ENCODE data around the gene RAB3IL1.
A peak's percentile ranks its signal among the peaks of the same experiment; 100 is the strongest.

RAB3IL1 gene

GRCh38 chr11:61893981-61894380 is 23.4 kb downstream of the RAB3IL1 start:
- no peak for DNase-seq (ENCODE audit: extremely low spot score)
- TF ChIP-seq, protein P1, sequence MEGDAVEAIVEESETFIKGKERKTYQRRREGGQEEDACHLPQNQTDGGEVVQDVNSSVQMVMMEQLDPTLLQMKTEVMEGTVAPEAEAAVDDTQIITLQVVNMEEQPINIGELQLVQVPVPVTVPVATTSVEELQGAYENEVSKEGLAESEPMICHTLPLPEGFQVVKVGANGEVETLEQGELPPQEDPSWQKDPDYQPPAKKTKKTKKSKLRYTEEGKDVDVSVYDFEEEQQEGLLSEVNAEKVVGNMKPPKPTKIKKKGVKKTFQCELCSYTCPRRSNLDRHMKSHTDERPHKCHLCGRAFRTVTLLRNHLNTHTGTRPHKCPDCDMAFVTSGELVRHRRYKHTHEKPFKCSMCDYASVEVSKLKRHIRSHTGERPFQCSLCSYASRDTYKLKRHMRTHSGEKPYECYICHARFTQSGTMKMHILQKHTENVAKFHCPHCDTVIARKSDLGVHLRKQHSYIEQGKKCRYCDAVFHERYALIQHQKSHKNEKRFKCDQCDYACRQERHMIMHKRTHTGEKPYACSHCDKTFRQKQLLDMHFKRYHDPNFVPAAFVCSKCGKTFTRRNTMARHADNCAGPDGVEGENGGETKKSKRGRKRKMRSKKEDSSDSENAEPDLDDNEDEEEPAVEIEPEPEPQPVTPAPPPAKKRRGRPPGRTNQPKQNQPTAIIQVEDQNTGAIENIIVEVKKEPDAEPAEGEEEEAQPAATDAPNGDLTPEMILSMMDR (IDR thresholded peaks at IDR 0.05; ENCODE audit: control extremely low read depth, extremely low read depth, low read depth, missing control alignments), result no peak
- ChIA-PET POLR2A (no interaction called here), CTCF (interaction anchor here (0.6 to 8.3 kb wide), 3 partner anchors 22 to 233 kb away, joined by 3 to 92 read pairs (median 11); no protein-coding TSS in a partner anchor)

DNA sequence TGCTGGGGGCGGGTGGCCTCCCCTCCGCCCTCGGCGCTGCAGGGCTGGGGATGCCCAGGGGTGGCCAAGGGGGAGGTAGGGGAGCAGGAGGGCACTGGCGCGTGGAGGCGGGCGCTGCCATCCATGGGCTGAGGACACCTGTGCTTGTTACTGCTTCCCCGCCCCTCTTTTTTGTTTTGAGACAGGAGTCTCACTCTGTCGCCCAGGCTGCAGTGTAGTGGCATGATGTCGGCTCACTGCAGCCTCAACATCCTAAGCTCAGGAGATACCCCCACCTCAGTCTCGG is 25.3 kb downstream of the RAB3IL1 start:
- CTCF ChIA-PET, result interaction anchor here (0.8 to 2.5 kb wide), 8 partner anchors 18 to 220 kb away, joined by 3 to 14 read pairs (median 3); no protein-coding TSS in a partner anchor
- no peak for DNase-seq (ENCODE audit: extremely low spot score)
- POLR2A ChIA-PET, result no interaction called here
- TF ChIP-seq, protein P1 (IDR thresholded peaks at IDR 0.05; ENCODE audit: control extremely low read depth, extremely low read depth, low read depth, missing control alignments), result no peak

- POLR2A ChIA-PET, result no interaction called here
- peak; percentile 84 for DNase-seq (ENCODE audit: extremely low spot score)
- CTCF ChIA-PET, result interaction anchor here (0.7 to 2.5 kb wide), 9 partner anchors 18 to 217 kb away, joined by 3 to 14 read pairs (median 3); no protein-coding TSS in a partner anchor
- TF ChIP-seq, protein P1 (IDR thresholded peaks at IDR 0.05; ENCODE audit: control extremely low read depth, extremely low read depth, low read depth, missing control alignments), result no peak
Observed at GRCh38 chr11:61891331-61892084, 25.9 kb downstream of the RAB3IL1 start, which contains the start of gene FADS3. FADS3 (minus strand) TSS chr11:61891545; CDS start chr11:61891381, 164 bp downstream.

DNA sequence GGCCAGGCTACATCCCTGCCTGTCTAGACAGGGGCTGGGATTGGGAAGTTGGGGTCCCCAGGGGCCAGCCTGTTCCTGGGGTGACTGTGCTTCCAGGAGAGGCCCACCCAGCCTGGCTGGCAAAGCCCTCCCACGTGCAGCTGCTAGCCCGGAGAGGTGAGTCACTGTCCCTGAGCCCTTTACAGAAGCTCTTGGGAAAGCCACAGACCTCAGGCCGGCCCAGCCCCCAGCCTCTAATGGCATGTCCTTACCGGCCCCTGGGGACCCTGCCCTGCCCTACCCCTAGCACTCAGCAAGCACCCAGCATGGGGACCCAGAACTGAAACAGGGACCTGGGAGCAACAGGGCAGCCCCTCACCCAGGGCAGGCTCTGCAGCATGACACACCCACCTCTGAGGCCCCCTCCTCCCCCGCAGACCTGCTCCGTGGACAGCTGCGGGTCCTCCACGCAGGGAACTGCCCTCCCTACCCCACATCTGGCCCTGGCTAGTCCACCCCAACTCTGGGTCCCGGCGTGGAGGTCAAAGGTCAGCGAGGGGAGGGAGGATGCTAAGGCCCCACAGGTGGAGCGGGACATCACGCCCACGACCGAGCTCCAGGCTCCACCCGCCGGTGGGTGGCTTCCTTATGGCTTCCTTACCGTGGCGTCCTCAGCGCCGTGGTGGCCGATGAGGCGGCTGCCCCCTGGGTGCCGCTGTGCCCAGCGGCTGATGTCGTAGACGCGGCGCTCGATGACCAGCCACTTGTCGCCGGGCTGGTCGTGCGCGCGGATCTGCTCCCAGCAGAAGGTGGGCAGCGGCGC is 26.6 kb downstream of the RAB3IL1 start:
- TF ChIP-seq, protein P1 (IDR thresholded peaks at IDR 0.05; ENCODE audit: control extremely low read depth, extremely low read depth, low read depth, missing control alignments), result peak; percentile 0
- POLR2A ChIA-PET, result no interaction called here
- CTCF ChIA-PET, result interaction anchor here (0.7 to 2.5 kb wide), 5 partner anchors 20 to 217 kb away, joined by 3 to 8 read pairs (median 3); no protein-coding TSS in a partner anchor
- DNase-seq (ENCODE audit: extremely low spot score), result no peak

GRCh38 chr11:61889831-61890230 is 27.5 kb downstream of the RAB3IL1 start:
- ChIA-PET CTCF (interaction anchor here (1.2 to 12.8 kb wide), 4 partner anchors 9 to 219 kb away, joined by 3 to 150 read pairs (median 6); no protein-coding TSS in a partner anchor), POLR2A (no interaction called here)
- TF ChIP-seq, protein P1 (IDR thresholded peaks at IDR 0.05; ENCODE audit: control extremely low read depth, extremely low read depth, low read depth, missing control alignments), result no peak
- DNase-seq (ENCODE audit: extremely low spot score), result no peak

DNA sequence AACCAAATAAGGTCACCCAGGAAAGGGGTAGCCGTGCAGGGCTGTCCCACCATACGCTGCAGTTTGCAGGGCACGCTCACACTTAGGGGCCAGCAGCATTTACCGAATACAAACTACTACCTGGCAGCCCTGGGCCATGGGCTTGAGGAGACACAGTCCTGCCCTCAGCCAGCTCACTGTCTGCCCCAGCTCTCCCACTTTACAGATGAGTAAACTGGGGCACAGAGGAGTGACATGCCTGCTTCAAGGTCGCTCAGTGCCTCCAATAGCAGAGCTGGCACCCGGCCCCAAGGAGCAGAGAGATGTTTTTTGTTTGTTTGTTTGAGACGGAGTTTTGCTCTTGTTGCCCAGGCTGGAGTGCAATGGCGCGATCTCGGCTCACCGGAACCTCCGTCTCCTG is 28.8 kb downstream of the RAB3IL1 start:
- TF ChIP-seq, protein P1 (IDR thresholded peaks at IDR 0.05; ENCODE audit: control extremely low read depth, extremely low read depth, low read depth, missing control alignments), result no peak
- POLR2A ChIA-PET, result no interaction called here

More for the DNA sequence above, 28.8 kb downstream of the RAB3IL1 start:
- CTCF ChIA-PET, result interaction anchor here (0.8 to 12.8 kb wide), 6 partner anchors 9 to 220 kb away, joined by 3 to 150 read pairs (median 4); no protein-coding TSS in a partner anchor
- DNase-seq (ENCODE audit: extremely low spot score), result no peak

Measured in GM10248 (cell line).